Measurements from ENCODE around the gene CCDC169.
"Not testable (repeated sequence)": the region's sequence is repeated elsewhere in the genome, so short reads cannot be mapped to it uniquely, and the experiment has no call there.

Gene CCDC169

GRCh38 chr13:36313047-36313969, 15.7 kb upstream of the CCDC169 start:
- DNase-seq (ENCODE audit: low read depth): no peak

GRCh38 chr13:36310417-36311108, 12.9 kb upstream of the CCDC169 start:
- no peak for DNase-seq (ENCODE audit: low read depth)

GRCh38 chr13:36302289-36302688, 4.7 kb upstream of the CCDC169 start:
- DNase-seq (ENCODE audit: low read depth): no peak

- DNase-seq (ENCODE audit: low read depth): not testable (repeated sequence)
Observed at GRCh38 chr13:36299469-36299868, 1.9 kb upstream of the CCDC169 start.

GRCh38 chr13:36298535-36299068, 988 bp upstream of the CCDC169 start:
- no peak for DNase-seq (ENCODE audit: low read depth)

GRCh38 chr13:36294096-36294495, 3.5 kb downstream of the CCDC169 start:
- no peak for DNase-seq (ENCODE audit: low read depth)

GRCh38 chr13:36293497-36293896, 4.1 kb downstream of the CCDC169 start:
- DNase-seq (ENCODE audit: low read depth): no peak

GRCh38 chr13:36288794-36289391, 8.7 kb downstream of the CCDC169 start:
- no peak for DNase-seq (ENCODE audit: low read depth)

GRCh38 chr13:36286006-36286405, 11.6 kb downstream of the CCDC169 start:
- DNase-seq (ENCODE audit: low read depth): no peak

GRCh38 chr13:36282821-36283432, 14.7 kb downstream of the CCDC169 start:
- no peak for DNase-seq (ENCODE audit: low read depth)

GRCh38 chr13:36275190-36276002, 22.2 kb downstream of the CCDC169 start:
- DNase-seq (ENCODE audit: low read depth): no peak

- DNase-seq (ENCODE audit: low read depth): no peak
Observed at GRCh38 chr13:36273431-36273830, 24.2 kb downstream of the CCDC169 start.

GRCh38 chr13:36261976-36262375, 35.6 kb downstream of the CCDC169 start:
- no peak for DNase-seq (ENCODE audit: low read depth)

- DNase-seq (ENCODE audit: low read depth): no peak
Observed at GRCh38 chr13:36261011-36261410, 36.6 kb downstream of the CCDC169 start.

- DNase-seq (ENCODE audit: low read depth): no peak
Observed at GRCh38 chr13:36259361-36260137, 38.1 kb downstream of the CCDC169 start.

- DNase-seq (ENCODE audit: low read depth): no peak
Observed at GRCh38 chr13:36258831-36259230, 38.8 kb downstream of the CCDC169 start.

- no peak for DNase-seq (ENCODE audit: low read depth)
Observed at GRCh38 chr13:36251526-36251925, 46.1 kb downstream of the CCDC169 start.

GRCh38 chr13:36251017-36251416, 46.6 kb downstream of the CCDC169 start:
- no peak for DNase-seq (ENCODE audit: low read depth)

GRCh38 chr13:36248700-36249099, 48.9 kb downstream of the CCDC169 start:
- no peak for DNase-seq (ENCODE audit: low read depth)

- DNase-seq (ENCODE audit: low read depth): no peak
Observed at GRCh38 chr13:36244990-36245389, 52.6 kb downstream of the CCDC169 start.

Measured in stimulated activated CD8-positive, alpha-beta memory T cell treated with anti-CD3 and anti-CD28 coated beads, Interleukin-7, amount 100 ng/mL, for 24 hours (primary cell).